Dermis blood vessel endothelial cell (primary cell): ENCODE measurements around the gene AEBP1. TPM values are rescaled to one million over a fixed set of nuclear protein-coding genes. Genes with fewer than 3 reads are reported as not detected.
"Not testable (repeated sequence)": the region's sequence is repeated elsewhere in the genome, so short reads cannot be mapped to it uniquely, and the experiment has no call there.

Experiments used
- DNase-seq: peaks from one replicate; pipeline ENCODE4 v3.0.0; 2010
- total RNA-seq: library from RNA; depleted of rRNA; stranded (reverse); fragments of >200 nt; gene quantifications from 2 replicates; pipeline ENCODE4 v1.2.3, GENCODE V29; 2014

The AEBP1 gene
- total RNA-seq, 1 donor from 2014 or later: 12.9 TPM

DNA sequence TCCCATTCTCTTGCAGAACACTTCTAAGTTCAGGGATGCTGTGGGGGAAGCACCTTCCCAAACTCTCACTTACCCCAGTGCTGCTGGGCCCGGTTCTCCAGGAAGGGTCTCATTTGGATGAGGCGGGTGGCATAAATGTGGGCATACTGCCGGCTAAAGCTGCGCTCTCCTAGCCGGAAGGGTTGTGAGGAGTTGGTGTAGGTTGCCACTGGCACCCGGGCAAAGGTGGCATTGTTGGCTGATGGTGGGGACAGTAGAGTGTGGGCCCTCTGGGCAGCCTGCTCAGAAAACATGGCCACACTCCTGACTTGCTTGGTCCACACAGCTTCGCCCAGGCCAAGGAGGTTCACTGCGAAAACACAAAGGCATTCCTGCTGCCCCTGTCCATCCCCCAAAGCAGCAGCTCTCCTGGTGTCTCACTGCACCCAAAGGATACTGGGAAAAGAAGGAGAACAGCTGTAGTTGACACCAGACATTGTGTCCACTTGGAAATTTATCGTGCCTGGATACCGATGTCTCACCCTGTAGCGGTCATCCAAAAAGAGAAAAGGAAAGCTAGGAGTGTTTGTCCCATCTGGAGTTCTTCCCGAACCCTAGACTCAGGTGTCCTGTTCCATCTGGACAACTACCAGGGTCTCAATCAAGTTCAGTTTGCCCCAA lies 17.7 kb downstream of the AEBP1 start:
- DNase-seq: no peak

DNA sequence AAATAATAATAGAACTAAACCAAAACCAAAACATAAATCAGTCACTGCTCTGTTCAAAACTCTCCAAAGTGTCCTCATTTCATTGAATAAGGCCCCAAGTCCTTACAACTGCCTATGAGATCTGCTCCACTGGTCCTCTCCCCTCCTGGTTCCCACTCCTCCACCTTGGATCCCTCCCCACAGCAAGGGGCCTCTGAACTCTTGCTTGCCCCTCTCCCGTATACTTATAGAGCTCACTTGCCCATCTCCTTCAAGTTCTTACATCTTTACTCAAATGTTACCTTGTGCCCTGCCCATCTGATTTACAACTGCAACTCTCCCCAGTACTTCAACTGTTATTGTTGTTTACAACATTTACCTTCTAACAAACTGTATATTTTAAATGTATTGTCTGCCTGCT lies 18.4 kb downstream of the AEBP1 start:
- DNase-seq: no peak

DNA sequence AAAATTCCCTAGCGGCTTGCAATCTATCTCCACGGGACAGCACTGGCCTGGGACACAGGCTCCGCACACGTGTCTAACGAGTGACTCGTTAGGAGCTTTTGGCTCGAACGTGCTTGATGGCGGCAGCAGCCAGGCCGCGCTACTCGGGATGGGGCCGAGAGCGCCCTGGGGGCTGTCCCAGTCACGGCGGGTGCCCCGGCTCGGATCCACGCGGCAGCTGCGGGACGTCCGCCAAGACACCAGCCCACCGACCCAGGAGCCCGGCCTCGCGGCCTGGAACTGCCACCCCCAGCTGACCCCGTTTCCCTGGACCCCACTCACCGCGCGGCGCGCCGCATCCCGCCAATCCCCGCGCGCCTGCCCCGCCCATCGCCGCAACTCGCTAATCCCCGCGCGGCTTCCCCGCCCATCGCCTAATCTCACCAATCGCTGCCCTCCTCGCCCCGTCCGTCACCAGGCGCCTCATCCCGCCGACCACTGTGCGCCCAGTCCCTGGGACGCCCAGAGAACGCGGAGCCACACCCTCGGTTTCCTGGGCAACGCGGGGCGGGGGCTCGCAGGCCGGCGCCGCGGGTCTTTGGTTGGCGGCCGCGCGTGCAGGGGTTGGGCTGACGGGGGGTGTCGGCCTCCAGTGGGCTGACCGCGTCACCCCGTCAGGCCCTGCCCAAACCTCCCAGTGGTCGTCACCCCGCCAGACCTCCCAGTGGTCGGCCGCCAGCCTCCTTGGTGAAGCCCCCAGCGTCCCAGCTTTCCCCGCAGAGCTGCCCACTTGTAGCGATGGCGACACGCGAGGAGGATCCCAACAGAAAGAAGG lies 19.3 kb downstream of the AEBP1 start, which contains the start of gene POLD2:
Gene POLD2 (minus strand): TSS at position 359 of the 814 bp plus-strand sequence. CDS start 1,495 bp downstream, outside the sequence.
- peak; percentile 98 for DNase-seq

DNA sequence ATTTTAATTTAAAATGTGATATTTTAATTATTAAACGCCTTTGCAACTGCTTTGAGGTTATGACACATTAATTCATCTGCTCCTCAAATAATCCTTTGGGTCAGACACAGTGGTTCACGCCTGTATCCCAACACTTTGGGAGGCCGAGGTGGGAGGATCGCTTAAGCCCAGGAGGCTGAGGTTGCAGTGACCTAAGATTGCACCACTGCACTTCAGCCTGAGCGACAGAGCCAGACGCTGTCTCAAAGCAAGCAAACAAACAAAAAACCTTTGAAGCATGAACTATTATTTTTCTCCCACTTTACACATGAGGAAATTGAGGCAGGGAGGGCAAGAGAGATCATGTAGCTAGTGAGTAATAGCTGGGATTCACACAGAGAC lies 20.7 kb downstream of the AEBP1 start:
- no peak for DNase-seq

DNA sequence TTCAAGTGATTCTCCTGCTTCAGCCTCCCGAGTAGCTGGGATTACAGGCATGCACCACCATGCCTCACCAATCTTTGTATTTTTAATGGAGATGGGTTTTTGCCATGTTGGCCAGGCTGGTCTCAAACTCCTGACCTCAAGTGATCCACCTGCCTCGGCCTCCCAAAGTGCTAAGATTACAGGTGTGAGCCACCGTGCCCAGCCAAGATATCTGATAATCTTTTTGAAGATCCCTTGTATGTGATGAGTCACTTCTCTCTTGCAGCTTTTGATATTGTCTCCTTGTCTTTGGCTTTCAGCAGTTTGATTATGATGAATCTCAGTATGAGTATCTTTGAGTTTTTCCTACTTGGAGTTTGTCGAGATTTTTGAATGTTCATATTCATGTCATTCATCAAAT lies 22.4 kb downstream of the AEBP1 start:
- DNase-seq: not testable (repeated sequence)

DNA sequence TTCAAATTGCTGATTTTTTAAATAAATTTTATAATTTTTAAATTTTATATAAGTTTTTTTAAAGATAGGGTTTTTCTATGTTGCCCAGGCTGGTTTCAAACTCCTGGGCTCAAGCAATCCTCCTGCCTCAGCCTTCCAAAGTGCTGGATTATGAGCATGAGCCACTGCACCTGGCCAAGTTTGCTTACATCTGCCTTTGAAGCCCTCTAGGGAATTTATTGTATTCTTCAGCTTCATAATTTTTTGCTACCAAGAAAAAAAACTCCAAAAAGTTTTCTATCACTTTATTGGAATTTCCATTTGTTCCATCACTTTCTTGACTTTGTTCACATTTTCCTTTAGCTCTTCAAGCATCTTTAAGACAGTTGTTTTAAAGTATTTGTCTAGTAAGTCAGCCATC lies 23.0 kb downstream of the AEBP1 start:
- DNase-seq: no peak

DNA sequence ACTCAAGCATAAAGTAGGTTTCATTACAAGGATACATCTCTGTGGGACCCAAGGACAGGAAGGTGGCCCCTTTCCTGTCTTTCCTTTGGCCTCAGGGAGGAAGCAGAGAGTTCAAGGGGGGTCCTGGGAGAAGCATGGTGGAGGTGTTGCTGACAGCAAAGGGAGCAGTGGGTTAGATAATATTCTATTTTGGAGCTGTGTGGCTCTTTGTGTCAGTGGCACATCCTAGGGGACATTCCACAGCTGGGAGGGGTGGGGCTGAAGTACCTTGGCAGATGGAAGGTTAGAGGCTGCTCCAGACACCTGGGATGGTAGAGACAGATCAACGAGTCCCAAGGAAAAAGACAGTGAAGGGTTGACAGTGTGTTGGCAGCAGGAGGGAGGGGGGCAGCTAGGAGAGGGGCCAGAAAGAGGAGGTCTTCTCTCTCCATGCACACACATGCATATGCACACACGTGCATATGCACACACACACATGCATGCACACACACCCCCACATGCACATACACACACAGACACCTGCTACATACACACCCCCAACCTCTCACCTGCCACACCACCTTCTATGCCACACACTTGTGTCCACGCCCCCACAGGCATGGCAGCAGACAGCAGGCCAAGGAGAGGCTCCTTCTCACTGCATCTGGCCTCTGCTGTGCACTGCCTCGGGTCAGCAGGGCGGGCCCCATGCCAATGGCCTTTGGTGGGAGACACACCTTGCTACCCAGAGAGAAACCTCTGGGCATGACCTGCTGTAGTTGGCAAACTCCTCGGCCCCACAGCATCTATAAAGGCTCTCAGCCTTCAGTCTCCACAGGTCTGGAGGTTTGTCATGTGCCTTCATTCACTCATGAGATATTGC lies 24.8 kb downstream of the AEBP1 start:
- DNase-seq: no peak

DNA sequence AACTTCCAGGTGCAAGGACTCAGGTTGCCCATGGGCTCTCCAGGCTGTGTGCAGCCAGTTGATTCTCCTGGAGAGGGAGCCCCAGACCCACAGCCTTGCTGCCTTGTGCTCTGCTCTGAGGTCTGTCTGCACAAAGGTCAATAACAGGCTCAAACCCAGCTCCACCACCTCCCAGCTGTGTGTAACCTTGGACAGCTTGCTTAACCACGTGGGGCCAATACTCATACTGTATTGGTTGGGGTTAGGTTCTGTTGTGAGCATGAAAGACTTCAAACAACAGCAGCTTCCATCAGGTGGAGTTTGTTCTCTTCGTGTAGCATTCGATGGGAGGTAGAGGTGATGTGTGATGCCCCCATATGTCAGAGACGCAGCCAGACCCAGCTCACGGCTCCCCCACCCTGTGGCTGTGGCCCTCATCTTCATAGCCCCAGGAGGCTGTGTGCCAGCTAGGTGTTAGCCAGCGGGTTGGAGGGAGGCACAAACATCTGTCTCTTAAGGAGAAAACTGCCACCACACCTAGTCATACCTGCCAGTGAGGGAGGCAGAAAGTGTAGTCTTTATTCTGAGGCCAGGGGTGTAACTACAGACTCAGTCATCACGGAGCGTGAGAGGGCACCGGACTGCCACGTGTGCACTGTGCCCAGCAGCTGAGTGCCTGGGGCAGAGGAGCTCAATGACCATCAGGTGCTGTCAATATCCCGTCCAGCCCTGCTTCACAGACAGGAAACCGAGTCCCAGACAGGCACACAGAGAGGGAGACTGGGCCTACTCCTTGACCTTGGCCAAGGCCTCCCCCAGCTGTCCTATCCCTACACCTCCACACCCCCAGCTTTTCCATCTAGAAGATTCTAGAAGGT lies 27.3 kb downstream of the AEBP1 start:
- no peak for DNase-seq

DNA sequence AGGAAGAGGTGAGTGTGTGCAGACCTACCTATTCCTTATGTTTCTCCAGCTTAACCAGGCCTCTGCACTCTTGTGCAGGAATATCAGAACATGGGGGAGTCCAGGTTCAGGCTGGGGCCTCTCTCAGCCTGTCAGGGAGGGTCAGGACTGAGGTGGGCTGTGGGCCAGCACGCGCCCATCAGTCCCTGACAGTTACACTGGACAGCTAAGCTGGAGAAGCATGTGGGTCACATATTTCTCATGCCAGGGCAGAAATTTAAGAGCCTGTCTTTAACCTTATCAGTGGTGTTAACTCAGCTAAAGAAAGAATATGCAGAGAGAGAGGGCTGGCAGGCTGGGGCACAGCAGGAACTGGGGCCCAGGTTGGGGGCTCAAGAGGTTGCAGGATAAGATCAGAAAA lies 27.9 kb downstream of the AEBP1 start:
- DNase-seq: no peak

DNA sequence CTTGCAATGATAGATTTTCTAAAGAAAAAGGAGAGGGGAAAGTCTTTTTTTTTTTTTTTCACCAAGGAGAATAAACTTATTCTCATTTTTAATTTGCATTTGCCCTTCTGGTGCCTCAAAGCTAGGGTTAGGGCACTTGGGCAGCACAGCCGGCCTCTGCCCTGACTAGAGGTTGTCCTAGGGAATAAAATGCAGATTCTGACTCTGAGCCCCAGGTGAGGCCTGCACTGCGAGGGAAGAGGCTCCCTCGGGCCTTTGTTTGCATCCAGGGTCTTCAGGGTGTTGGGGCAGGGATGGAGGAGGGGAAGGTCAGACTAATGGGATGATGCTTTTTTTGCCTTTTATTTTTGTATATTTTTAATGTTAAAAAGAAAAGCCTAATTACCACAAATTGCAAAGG lies 29.1 kb downstream of the AEBP1 start:
- DNase-seq: no peak

DNA sequence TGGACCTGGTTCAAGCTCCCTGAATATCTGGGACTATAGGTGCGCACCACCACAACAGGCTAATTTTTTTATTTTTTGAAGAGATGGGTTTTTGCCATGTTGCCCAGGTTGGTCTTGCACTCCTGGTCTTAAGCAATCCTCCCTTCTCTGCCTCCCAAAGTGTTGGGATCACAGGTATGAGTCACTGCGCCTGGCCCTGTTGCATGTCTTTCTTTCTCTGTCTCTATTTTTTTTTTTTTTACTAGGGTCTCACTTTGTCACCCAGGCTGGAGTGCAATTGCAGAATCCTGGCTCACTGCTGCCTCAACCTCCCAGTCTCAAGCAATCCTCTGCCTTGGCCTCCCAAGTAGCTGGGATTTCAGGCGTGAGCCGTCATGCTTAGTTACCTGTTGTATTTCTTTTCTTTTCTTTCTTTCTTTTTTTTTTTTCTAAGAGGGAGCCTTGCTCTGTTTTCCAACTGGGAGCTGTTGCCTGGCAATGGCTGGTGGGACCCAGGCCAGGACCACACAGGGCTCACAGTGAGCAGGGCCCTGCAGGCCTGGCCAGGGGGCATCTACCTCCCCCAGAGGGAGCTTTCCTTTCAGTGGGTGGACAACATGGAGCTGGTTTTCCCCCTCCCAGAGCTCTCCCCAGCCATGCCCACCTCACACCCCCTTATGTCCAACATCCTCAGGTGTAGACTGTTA lies 30.9 kb downstream of the AEBP1 start:
- DNase-seq: no peak

DNA sequence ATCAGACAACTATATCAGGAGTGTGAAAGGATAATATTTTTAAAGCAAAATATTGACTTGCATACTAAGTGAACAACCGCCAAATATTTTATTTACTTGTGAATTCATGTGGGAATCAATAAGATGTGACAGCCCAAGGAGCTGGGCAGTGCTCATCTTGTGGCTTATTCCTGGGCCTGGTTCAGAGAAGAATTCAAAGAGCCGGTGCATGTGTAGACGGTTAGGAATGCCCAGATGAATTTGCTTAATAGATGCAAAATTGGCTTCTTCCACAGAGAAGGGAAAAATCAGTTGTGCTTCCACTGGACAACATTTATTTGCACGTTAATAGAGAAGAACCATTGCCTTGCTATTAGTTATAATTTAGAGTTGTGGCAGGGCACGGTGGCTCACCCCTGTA lies 32.6 kb downstream of the AEBP1 start:
- no peak for DNase-seq

DNA sequence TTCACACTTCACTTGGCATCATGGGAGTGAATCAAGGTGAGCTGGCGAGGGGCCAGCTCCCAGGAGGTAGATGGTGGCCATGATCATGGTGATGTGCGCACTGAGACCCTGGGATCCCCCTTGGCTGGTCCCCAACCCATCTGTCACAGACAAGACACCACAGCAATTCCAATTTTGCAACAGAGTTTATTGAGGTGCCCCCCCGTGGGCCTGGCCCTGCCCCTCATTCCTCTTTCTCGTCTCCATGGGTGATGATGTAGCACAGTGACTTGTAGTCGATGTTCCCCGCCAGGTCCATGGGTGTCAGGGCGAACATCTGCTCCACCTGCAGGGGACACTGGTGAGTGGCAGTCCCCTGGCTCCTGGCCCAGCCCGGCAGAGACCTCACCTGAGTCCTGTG lies 34.6 kb downstream of the AEBP1 start:
- DNase-seq: no peak

DNA sequence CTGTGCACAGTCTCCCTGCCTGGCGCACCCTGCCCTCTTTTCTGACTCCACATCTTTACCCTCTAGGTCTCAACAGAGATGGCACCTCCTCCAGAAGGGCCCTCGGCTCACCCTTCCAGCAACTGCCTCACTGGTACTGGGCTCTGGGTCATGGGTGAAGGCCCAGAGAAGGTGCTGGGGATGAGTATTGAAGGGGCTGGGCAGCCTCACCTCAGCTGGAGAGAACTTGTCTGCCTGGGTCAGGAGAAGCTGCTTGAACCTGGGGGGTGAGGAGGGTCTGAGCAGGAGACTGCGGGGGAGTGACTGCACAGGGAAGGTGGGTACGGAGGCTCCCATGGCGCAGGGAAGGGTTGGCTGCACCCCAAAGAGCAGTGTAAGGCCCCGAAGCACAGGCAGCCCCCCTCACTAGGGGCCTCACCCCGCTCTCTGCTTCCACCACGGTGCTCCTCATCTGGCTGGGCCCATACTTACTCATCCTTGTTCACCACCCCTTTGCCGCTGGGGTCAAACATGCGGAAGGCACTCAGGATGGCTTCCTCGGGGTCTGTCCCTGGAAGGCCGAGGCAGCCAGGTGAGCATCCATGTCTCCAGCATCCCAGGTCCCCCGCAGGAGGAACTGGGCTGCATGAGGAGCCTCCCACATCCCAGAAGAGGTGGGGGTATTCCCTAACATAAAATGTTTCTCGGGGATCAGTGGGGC lies 35.3 kb downstream of the AEBP1 start:
- DNase-seq: no peak

DNA sequence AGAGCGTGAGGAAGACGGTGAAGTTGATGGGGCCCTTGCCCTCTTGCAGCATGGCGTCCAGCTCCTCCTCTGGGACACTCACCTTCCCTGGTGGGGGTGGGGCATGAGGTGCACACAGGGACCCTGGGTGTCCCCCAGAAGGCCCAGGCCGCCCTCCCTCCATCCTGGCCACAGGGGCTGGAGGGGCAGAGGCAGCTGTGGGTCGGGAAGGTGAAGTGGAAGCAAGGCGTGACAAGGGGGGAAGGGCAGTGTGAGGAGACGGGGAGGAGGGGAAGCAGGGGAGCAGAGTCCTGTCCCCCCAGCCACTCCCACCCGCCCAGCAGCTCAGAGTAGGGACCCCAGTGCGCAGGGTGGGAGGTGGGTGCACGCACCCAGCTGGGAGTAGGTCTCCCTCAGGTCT lies 36.2 kb downstream of the AEBP1 start:
- no peak for DNase-seq

DNA sequence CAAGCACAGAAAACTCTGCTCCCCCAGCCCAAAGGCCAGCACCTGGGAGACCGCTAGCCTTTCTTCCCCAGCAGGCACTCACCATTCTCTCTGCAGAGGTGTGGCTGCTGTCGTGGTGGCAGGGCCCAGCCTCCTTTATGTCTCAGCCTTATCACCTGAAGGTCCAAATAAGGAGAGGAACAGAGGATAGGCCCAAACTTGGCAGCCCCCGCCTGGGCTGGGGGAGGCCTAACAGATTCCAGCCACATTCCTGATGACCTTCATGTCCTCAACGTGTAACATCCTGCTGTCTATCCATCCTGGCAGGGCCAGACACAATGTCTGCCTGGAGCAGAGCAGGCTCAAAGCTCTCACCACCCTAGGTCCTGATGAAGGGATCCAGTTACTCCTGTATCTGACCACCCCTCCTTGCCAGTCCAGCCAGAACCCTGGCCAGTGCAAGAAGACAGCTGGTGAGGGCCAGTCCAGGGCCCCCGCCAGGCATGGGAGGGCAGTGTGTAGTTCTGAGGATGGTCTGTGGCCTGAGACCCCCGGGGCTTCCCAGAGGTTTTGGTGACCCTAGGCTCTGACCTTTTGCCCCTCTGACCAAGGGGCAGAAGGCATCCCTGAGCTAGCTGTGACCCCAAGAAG lies 37.2 kb downstream of the AEBP1 start, which contains the start of gene MYL7:
Gene MYL7 (minus strand): TSS at position 112 of the 630 bp plus-strand sequence. CDS start 27 bp downstream, at position 85.
- no peak for DNase-seq

DNA sequence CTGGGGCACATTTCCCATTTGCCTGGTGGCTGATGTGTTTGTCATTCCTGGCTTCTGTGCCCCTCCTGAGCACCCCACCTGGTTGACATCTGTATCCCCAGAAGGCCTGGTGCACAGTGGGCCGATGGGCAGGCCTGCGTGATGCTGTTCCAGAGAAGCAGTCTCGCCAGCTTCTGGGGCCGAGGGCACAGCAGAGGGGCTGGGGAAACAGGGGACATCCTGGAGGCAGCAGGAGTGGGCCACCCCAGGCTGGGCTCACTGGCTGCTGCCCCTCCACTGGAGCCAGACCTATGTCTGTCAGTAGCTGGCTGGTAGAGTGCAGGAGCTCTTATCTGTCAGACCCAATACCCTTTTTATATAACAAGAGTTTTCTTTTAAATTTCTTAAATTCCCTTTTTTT lies 37.9 kb downstream of the AEBP1 start:
- no peak for DNase-seq

DNA sequence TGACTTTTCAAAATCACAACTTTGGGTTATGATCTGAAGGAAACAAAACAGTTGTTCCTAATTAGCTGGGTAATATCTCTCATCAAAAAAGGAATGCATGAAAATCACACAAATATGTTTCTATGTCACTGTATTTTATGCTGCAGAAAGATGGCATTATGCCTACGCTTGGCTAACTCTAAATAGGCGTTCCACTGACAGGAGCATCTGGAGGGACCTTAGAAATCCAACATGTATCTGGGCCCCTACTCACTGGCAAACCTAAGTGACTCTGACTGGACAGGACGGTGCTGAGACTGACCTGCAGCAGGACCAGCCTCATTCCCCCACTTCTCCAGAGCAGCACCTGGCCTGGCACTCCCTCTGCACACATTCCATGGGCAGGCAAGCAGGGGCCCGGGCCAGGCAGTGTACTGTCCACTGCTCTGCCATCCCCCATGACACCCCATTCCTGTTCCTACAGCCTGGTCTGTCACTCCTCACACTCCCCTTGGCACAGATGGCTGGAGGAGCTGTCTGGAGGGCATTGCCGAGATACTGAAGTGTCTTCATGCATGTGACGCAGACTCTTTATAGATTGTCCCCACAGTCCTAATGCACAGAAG lies 39.6 kb downstream of the AEBP1 start:
- no peak for DNase-seq

DNA sequence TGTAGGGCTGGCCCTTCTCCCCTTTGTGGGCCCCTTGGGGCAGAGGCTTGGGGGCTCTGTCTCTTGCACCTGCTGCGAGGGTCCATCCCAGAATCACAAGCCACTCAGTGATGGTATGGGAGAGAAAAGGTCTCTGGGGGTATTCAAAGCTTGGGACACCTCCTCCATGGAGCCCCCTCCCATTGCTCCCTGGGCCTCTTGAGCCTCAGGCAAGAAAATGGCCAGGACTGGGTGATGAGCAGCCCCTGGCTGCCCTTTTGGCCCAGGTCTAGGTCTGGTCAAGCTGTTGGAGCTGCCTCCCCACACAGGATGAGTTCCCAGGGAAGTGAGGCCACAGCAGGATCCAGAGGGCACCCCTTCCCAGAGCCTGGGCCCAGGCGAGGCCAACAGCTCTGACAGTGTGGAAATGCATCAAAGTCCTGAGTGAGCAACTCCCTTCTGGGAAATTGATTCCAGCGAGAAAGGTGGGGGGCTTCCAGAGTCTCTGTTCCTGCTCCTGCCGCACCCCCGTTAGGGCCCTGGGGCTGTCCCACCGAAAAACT lies 40.4 kb downstream of the AEBP1 start:
- DNase-seq: no peak
